Measurements from ENCODE around the gene MAPKAPK2. TPM values are rescaled to one million over a fixed set of nuclear protein-coding genes. Genes with fewer than 3 reads are reported as not detected.

Gene MAPKAPK2
- 51.2 and 57.7 TPM in 2 replicates for total RNA-seq

GRCh38 chr1:206684478-206685333 lies at the start of gene MAPKAPK2:
Gene MAPKAPK2, plus strand, starts transcription at chr1:206684905. Its CDS starts 325 bp downstream, at chr1:206685230.

GRCh38 chr1:206635080-206635977 lies 49.4 kb upstream of the MAPKAPK2 start, which contains the start of gene DYRK3:
Gene DYRK3, plus strand, starts transcription at chr1:206635536. Its CDS starts 168 bp downstream, at chr1:206635704.

GRCh38 chr1:206770531-206771337 lies 86.0 kb downstream of the MAPKAPK2 start, which contains the start of gene IL19:
Gene IL19, plus strand, starts transcription at chr1:206770773. Its CDS starts 65,890 bp downstream, at chr1:206836663.

GRCh38 chr1:206772243-206772937 lies 87.7 kb downstream of the MAPKAPK2 start, which contains the start of gene IL10:
Gene IL10, minus strand, starts transcription at chr1:206772494. Its CDS starts 59 bp downstream, at chr1:206772435.

Other genes with a start within 250 kb of the MAPKAPK2 start
- gene IKBKE, start 214.4 kb upstream of the MAPKAPK2 start, total RNA-seq: 9.6 and 13.5 TPM in 2 replicates
- gene RASSF5, start 177.4 kb upstream of the MAPKAPK2 start, total RNA-seq: 5.7 and 6.1 TPM in 2 replicates
- gene EIF2D, start 72.4 kb upstream of the MAPKAPK2 start, total RNA-seq: 51.2 and 58.2 TPM in 2 replicates
- gene DYRK3, start 49.4 kb upstream of the MAPKAPK2 start, total RNA-seq: 22.3 and 28.2 TPM in 2 replicates
- not detected in 2 replicates for gene IL19, start 85.9 kb downstream of the MAPKAPK2 start, total RNA-seq
- gene IL10, start 87.6 kb downstream of the MAPKAPK2 start, total RNA-seq: not detected in 2 replicates
- gene IL20, start 180.7 kb downstream of the MAPKAPK2 start, total RNA-seq: not detected in 2 replicates
- gene IL24, start 212.5 kb downstream of the MAPKAPK2 start, total RNA-seq: not detected in 2 replicates
- gene FCMR, start 237.0 kb downstream of the MAPKAPK2 start, total RNA-seq: 0.13 TPM in 1 of 2 replicates, not detected in the other